Activated CD4-positive, alpha-beta T cell treated with anti-CD3 and anti-CD28 coated beads, Interleukin-2, amount 50 U/mL, for 48 hours (primary cell): ENCODE data around the gene OBP2B.
"Not testable (repeated sequence)": the region's sequence is repeated elsewhere in the genome, so short reads cannot be mapped to it uniquely, and the experiment has no call there.

Experiments used
- DNase-seq, 2 experiments: peaks; one replicate each; pipeline ENCODE4 v3.0.0-alpha.2; 2020

The OBP2B gene

DNA sequence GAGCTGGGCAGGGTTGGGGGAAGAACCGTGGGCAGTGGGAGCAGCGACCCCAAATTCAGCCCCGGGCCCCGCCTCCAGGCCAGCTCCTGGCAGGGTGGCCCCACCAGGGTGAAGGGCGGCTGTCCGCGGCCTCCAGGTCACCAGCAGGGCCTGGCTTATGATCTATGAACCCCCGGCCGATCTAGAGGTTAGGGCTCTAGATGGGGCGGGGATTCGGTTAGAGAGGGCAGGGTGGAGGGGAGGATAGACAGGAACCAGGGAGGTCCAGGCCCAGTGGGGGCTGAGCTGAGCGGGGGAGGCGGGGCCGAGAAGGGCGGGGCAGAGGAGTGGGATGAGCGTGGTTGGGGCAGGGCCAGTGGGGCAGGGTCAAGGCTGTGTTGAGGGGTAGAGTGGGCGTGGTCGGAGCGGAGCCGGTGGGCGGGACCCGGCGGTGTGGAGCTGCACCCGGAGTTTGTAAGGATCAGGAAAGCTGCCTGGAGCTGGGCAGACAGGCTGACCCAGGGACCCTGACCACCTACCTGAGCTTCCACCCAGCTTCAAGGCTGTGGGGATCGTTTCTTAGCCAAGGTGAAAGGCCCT lies 29.3 kb upstream of the OBP2B start:
- peak; percentile 47 to 62 for DNase-seq

DNA sequence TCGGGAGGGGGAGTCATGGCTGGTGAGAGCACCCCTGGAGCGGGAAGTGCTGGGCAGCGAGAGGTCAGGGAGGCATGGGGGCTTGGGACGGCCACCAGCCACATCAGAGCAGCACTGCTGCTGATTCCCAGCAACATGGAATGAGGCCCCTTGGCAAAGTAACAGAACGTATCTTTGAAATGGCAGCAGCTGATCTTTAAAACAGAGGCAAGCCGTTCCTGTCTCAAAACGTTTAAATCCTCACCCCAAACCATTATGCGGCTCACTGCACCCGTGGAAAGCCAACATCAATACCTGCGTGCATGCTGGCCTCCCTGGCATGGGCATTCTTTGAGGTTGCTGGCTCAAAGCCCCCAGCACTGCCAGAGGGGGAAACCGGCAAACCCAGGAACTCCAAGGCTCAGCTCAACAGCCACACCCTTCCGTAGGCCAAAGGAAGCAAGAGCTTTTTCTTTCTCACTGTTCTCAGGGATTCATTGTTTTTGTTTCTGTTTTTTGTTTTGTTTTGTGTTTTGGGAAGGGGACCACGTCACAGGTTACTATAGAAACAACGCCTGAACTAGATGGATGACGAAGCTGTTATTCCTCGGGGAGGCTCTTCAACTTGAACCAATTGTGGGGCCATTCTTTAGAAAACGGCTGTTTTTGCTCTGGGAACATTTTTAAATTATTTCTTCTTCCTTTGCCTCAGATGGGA lies 28.1 kb upstream of the OBP2B start:
- DNase-seq: no peak

DNA sequence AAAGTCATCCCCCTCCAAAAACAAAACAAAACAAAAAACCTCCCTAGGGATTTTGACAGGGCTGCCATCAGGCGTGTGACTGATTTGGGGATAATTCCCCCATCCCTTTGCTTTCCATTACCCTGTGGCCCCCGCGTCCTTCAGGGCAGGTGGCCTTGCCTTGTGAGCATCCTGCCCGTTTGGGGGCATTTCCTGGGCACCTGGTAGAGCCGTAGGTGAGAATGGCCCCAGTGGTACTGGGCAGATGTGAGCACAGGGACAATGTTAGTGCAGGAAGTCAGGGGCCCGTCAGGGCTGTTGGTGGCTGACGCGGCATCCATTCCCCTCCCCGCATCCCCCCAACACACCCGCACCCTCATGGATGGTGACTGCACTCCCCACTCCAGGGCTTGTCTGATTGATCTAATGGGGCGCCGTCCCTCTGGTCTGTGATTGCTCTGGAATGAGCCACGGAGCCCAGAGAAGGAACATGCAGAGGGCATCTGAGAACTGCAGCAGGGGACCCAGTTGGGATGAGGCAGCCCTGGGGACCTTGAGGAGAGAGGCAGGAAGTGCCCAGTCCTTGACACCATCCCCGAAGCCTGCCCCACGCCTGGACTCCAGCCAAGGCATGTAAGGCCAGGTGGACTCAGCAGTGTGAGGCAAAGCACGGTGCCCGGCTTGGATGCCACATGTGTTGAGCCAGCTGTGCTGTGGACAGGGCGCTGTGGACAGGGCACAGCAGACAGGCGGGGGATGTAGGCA lies 27.4 kb upstream of the OBP2B start:
- not testable (repeated sequence) for DNase-seq

DNA sequence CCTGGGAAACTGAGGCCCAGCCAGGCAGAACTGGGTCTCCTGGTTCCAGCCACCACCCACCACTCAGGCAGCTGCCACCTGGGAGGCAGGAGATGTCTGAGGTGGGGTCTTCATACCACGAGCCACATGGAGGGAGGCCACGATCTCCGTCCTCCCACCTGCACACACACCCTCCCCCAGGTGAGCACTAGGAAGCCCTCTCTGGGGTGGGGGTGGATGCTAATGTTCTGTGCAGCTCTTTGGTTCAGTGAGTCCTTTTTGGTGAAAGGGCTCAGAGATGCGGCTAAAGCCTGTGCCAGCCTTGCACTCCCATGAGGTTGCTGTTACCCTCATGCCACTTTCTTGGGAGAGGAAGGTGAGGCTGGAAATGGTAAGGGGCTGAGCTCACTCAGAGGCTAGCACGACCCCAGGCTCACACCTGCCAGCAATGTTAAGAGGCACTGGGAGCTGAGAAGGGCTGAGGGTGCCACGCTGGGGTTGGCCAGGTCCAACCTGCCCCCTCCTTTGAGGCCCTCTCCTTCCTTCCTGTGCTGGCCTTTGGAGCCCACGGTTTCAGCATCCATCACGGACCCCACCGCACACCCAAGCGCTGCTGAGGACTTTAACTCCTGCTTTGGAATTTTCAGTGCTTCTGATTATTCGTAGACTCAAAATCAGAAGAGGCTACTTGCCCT lies 26.6 kb upstream of the OBP2B start:
- DNase-seq: no peak

DNA sequence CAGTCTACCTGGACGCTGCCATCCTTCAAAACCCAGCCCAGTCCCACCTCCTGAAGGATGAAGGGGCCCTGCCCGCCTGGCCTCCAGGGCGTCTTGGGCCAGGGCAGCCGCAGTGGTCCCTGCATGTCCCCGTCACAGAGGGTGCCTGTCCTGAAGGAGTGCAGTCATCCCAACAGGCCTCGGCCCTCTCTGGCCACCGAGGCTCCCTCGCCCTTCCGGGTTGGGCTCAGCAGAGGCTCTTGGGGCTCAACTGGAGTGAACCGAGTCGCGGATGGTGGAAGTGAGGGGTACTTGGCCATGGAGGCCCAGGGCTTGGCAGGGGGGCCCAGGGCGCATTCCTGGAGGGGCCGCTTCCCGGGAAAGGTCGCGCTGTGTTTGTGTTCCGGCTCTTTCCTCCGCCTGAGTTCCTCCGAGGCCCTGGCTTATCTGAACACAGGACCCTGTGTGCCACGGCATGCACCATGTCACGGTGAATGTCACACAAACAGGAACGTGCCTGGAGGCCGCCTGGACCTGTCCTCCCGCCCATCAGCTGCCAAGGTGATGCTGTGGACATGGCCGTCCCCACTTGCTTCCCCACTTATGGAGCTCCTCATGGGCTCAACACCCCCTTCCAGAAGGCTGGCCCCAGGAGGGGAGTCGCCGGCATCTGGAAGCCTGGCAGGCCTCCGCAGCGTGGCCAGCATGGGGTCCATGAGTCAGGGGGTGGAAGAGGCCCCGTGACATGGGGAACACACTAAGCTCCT lies 25.7 kb upstream of the OBP2B start:
- DNase-seq: no peak

DNA sequence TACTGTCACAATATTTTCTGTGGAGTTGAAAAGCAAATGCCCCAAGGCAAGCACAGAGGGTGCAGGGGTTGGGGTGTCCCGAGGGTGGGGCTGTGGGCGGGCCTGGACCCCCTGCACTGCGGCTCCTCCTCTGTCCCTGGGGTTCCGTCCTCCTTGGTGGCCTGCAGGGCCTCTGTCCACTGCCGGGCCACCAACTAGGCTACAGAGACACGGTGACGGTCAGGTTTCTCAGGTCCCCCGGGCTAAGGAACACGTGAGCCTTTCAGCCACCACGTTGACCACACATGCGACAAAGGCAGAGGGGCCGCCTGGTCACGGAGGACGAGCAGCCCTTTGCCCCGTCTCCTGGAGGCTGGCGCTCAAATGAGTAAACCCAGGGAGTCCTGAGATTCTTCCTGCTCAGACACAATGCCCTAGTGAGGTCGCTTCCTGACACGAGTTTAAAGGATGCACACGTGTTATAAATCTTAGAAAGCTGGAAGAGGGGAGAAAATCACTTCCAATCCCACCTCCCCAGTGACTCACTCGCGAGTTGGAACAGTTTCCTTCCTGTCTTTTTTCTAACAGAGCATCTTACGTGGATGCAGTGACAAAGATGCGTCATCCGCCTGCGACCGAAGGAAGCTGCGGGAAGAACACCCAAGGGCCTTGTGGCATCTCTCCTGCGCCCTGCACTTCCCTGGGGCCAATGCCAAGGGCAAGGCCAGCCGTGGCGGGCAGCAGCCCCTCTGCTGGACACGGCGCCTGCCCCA lies 24.8 kb upstream of the OBP2B start:
- no peak for DNase-seq

DNA sequence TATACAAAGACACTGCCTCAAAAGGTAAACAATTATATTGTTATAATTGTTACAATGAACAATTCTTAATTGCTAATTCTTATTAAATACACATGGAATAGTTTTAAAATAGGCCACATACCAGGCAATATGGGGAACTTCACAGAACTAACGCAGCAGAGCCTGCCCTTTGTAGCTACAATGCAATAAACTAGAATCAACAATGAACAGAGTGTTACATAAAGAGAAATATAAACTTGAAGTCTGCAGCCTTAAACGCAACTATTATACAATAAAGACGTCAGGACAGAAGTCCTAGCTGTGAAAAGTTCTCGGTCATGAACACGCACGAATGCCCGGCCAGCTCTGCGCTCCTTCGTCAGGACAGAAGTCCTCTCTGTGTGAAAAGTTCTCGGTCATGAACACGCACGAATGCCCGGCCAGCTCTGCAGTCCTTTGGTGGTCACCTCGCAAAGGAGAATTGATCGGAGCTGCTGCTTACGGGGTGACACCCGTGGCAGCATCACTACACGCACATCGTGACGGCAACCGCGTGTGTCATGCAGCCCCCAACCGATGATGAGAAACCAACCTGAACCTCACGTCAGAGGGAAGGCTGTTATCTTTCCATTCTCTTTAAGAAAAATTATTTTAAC lies 23.0 kb upstream of the OBP2B start:
- not testable (repeated sequence) for DNase-seq

DNA sequence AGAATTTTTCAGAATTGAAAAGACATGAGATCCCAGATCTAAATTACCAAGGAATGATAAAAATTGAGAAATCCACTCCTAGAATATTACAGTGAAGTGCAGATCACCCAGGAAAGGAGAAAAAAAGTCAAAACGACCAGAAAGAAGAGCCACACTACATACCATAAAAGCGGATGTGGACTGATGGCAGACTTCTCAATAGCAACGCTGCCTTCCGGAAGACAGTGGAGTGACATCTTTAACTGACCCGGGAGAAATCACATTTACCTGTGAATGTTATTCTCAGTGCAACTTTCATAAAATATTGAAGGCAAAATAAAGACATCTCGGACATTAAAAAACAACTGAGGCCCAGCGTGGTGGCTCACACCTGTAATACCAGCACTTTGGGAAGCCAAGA lies 21.5 kb upstream of the OBP2B start:
- DNase-seq: not testable (repeated sequence)

DNA sequence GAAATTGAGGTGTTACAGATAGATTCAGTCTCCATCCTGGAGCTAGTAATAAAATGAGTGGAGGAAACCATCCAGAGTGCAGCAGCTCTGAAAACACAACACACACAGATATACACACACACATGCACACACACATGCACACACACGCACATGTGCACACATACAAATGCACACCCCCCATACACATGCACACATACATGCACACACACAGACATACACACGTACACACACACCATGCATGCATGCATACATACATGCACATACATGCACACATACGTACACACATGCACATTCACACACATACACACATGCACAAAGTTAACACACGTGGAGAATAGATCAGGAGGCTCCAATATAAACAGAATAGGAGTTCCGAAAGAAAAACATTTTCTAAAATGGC lies 21.0 kb upstream of the OBP2B start:
- DNase-seq: no peak

DNA sequence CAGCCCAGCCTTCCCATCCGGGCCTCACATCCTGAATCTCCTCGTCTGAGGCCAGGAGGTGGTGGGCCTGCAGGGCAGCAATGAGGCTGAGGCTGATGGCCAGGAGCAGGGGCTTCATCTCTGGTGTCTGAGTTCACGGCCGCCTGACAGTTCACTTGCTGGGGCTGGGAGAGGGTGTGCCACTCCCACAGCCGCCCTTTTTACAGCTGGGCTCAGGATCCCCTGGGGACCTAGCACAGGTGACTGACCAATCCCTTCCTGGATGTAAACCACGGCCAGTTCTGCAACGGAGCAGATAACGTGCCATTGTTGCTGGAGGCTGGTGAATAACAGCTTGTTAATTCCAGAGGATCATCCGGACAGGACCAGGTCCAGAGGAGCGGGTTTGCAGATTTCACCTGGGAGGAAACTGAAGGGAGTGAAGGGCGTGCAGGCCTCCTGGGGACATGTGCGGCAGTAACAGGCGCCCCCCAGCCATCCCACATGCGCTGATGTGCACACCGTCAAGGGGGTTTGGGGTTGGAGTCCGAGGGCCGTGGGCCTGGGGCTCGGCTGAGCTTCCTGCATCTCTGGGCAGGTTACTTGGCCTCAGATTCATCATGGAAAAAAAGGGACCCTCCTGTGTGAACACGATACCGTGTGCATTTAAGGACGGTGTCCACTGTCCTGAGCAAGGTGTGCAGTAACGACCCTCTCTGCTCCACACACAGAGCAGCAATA lies 19.6 kb upstream of the OBP2B start:
- not testable (repeated sequence) for DNase-seq

DNA sequence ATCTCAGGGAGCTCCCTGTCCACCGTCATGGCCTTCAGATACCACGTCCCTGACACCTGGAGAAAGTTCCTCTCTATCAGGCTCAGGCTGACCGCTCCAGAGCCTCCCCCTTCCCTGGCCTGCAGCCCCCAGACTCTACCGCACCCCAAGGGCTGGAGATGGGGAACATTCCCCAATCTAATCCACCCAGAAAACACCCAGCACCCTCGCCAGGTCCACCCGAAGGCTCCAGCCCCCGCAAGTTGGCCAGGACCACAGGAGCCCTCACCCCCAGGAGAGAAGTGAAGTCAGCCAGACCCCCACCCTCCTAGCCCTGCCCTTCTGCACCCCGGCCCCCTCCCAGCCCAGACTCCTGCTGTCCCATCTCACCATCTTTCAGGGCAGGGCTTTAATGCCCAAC lies 18.9 kb upstream of the OBP2B start:
- not testable (repeated sequence) for DNase-seq

DNA sequence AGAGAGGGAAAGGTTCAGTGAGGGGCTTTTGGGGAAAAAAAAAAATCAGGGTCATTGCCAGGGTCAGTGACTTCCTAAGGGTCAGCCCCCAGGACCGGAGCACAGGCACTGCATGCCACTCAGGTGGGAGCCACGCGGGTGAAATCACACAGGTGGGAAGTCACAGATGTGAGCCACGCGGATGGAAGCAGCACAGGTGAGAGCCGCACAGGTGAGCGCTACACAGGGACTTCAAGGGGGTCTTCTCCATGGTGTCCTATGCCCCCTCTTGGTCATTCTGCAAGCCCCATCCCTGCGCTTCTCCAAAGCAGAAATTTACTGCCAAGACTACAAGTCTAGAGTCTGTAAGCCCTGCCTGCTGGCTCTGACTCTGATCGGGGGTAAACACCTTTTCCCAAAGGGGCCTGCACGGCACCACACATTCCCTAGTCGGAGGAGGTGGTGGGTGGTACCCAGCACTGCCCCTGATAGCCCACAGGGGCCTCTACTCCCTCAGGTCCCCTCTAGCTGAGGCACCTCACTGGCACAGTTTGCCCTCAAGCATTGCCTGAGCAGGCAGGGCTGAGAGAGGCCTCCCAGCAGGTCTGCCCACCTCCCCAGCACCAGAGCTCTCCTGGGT lies 18.3 kb upstream of the OBP2B start:
- no peak for DNase-seq

DNA sequence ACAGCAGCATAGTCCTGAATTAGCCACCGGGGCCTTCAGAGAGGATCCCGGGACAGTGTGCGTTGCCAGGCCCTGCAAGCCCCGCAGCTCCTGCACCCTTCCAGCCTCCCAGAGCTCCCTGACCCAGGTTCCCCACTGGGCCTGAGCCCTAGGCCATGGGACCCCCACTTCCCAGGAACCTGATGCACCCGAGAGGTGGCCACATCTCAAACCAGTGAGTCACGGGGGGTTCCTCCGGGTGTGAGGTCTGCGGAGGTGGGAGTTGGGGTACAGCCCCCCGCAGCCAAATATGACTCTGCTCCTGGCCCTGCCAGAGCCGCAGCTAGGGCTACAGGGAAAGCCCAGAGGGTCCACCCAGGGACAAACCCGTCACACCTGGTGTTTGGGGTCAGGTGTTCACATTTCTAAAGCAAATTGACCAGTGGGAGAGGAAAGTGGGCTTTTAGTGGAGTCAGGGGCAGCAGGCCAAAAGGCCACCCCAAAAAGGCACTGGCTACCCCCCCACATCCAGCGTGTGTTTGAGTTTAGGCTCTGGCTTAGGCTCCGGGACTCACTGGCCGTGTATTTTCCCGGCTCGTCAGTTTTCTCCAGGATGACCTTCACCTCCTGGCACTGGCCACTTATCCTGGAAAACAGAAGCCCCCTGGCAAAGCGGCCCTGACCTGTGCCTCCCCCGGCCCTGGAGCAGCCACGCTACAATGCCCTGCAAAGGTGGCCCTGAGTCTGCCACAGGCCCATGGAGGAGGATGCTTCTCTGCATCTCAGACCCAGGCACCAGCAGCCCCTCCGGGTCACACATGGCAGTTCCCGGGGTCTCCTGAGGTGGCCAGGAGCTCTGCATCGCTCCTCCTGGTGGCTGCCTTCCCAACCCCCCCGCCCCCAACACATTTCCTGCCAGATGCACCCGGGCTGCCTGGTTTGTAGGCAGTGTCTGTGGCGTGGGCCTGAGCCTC lies 17.4 kb upstream of the OBP2B start:
- no peak for DNase-seq

DNA sequence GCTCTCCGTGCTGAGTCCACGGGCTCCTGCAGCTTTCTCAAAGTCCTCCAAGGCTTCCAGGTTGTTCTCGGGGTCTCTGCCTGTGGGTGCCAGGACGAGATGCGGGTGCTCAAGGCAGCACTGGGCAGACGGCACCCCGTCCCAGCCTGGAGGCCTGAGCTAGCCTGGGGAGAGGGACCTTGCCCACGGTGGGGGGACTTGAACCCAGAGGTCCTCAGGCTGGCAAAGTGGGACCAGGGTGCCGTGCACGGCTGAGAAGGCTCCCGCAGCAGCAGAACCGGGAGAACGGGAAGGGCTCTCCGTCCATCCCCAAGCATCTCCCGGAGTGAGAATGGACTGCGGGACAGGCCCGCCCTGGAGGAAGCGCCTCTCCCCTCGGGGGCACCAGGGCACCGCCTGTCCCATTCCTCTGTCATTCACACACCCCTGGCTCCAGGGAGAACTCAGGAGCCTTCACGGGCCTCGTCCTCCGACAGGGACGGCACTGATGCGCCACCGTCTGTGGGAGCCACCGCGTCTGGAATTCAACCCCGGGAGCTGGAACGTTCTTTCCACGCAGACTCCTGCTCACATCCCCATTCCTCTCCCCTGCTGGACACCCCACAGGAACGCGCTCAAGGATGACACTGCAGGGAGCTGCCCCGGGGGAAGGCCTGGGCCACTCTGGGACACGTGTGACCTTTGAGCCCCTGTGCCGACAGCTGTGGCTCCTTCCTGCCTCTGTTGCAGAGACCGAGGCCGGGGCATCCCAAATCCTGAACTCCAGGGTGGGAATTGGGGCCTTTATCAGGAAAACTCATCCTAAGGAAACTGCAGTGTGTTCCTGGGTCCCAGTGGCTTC lies 16.3 kb upstream of the OBP2B start:
- no peak for DNase-seq

DNA sequence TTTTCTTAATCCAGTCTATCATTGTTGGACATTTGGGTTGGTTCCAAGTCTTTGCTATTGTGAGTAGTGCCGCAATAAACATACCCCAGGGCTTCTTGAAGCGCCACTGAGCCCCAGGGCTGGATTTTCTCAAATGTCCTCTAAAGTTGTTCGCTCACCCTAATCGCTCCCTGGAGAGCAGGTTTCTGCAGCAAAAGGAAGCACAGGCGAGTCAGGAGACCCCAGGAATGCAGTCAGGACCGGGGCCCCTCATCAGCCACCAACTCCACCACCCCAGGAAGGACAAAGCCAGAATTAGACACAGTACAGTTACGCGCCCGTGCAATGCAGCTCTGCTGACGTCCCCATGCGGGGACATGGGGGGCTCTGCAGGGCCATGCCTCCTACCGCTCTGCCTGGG lies 15.7 kb upstream of the OBP2B start:
- no peak for DNase-seq

DNA sequence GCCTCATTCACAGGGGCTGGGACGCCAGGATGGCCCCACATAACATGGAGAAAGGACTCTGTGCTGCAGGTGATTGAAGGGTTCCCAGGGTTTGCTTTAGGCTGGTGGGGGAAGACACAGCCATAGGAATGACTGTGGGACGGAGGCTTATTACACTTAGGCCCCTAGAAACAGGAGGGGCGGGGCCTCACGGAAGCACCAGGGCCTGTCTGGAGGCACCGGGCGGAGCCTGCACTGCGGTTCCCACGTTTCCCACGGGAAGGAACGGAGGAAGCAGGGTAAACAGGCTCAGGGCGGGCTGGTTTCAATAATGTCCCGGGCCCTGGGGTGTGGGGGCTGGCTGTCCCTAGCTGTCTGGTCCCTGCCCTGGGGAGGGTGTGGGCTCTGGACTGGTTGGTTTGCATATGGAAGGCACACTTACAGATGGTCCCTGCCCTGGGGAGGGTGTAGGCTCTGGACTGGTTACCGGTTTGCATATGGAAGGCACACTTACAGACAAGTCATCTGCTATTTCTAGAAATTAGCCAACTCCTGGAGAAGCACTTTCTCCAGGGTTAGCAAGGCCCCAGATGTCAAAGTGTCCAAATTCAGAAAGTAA lies 14.2 kb upstream of the OBP2B start:
- DNase-seq: not testable (repeated sequence)

DNA sequence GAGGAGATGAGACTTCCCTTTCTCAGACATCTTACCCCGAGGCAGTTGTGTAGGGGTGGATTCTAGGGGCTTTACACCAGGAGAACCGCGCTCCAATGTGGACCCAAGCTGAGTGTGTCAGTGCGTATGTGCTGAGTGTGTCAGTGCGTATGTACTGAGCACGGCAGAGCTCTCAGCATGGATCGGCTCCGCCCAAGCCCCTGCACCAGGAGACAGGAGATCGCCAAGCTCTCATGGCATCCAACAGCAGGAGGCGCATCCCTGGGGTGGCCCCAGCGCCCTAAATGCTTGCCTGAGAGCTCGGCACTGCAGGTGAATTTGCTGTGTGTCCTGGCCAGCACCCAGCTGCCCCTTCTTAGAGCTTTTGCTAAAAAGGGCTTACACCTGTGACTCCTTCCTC lies 12.9 kb upstream of the OBP2B start:
- not testable (repeated sequence) for DNase-seq
